Activated CD8-positive, alpha-beta T cell treated with anti-CD3 and anti-CD28 coated beads for 36 hours (primary cell): ENCODE results near the gene CHL1. TPM values are rescaled to one million over a fixed set of nuclear protein-coding genes. Genes with fewer than 3 reads are reported as not detected.

ENCODE experiments used
- ATAC-seq: fragments of 200-7000 bp; cut with Tn5 transposase; one replicate; pipeline ENCODE4 v1.10.0; 2021; ENCODE audit warnings: mild to moderate bottlenecking, moderate library complexity
- CTCF ChIA-PET: fragments of 350-600 bp; sonication (Branson Sonifier 250); formaldehyde crosslinking; loops from one replicate; lab custom pipeline; 2021; ENCODE audit warnings: antibody characterized with exemption; lab: Charles Lee
- POLR2A ChIA-PET: fragments of 350-600 bp; sonication (Branson Sonifier 250); formaldehyde crosslinking; loops from one replicate; lab custom pipeline; 2021; ENCODE audit warnings: antibody characterized with exemption; lab: Charles Lee
- DNase-seq: peaks from one replicate; pipeline ENCODE4 v3.0.0-alpha.2; 2020
- H3K27ac Mint-ChIP-seq: one replicate; pipeline ENCODE4 v1.8.0; 2021; ENCODE audit warnings: mild to moderate bottlenecking, mixed read lengths
- H3K27me3 Mint-ChIP-seq: one replicate; pipeline ENCODE4 v1.8.0; 2021; ENCODE audit warnings: mixed read lengths
- H3K36me3 Mint-ChIP-seq: one replicate; pipeline ENCODE4 v1.8.0; 2021; ENCODE audit warnings: low read depth, mixed read lengths
- H3K4me1 Mint-ChIP-seq: one replicate; pipeline ENCODE4 v1.8.0; 2021; ENCODE audit warnings: low read depth, mixed read lengths
- H3K4me3 Mint-ChIP-seq: one replicate; pipeline ENCODE4 v1.8.0; 2021; ENCODE audit warnings: mild to moderate bottlenecking, moderate library complexity, mixed read lengths
- H3K9me3 Mint-ChIP-seq: one replicate; pipeline ENCODE4 v1.8.0; 2021; ENCODE audit warnings: mixed read lengths
- CTCF ChIP-seq: fragments of 200-600 bp; IDR thresholded peaks from one replicate; pipeline ENCODE4 v1.8.0; 2022; ENCODE audit warnings: antibody characterized with exemption, mild to moderate bottlenecking
- intact Hi-C: fragments of 100-400 bp; cut with micrococcal nuclease; formaldehyde crosslinking; loops from one replicate; pipeline ENCODE4 v1.10.0; 2022
- total RNA-seq, 2 experiments: library from RNA; stranded (reverse); gene quantifications; one replicate each; pipeline ENCODE4 v1.2.3, GENCODE V29; 2021

The CHL1 gene
- total RNA-seq, 2 experiments from 2014 or later: not detected

DNA sequence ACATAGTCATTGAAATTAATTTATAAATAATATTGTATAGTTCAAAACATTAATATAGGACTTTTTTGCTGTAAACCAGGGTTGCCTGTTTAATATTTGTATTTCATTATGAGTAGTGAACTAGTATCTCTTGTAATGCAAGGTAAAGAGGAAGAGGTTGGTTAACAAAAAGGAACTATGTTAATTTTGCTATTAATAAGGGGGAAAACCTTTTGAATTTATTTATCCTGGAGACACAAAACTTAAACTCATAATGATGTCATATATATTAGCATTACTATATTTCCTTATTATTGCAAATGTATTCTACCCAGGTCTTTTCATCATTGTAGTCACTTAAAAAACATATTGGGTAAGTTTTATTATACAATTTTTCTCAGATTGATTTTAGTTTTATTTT, 94.5 kb downstream of the CHL1 start:
- Mint-ChIP-seq H3K36me3 (no peaks in the 10 kb centered on the region), H3K4me1 (no peaks in the 10 kb centered on the region), H3K27me3 (no peaks in the 10 kb centered on the region), H3K27ac (no peak overlapping the region), H3K4me3 (no peak overlapping the region), H3K9me3 (peaks cover 2% of the 10 kb centered on the region)
- CTCF ChIA-PET: no interaction called here
- no peak for DNase-seq
- POLR2A ChIA-PET: no interaction called here
- TF ChIP-seq CTCF: no peak
- intact Hi-C loops: no loop called here
- no peak for ATAC-seq

DNA sequence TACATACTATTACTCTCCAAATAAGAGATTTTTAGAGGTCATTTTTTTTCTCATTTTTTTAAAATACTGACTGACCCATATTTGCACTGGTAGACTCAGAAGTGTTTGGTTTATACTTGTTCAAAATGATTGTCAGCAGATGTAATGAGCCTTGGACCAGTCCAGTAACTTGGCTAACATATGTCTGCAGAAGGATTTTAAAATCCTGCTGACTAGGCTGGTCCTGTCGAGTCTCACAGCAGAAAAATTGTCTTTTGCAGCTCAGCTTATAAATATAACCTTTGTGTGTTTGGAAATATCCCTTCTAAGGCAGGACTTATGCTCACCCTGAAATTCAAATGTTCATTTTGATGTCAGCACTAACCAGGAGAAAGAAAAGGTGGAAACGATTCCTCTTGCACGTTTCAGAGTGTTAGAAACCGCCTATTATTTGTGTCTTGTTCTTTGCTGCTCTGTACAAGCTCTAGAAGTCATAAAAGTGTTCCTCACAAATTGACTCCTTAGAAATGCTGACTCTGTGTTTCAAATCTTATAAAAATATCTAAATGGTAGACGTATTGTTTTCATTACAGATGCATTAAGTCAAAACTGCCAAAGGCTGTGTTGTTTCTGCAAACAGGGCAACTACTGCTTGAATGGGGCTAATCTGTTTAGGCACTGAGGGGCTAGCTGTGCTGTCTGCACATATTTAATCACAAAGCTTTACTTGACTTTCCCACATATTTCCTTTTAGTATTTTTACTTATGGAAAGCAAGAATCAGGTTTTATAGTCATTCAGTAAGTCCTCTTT, 95.3 kb downstream of the CHL1 start:
- POLR2A ChIA-PET: no interaction called here
- CTCF ChIA-PET: interaction anchor here (1.3 kb wide), 1 partner anchor 62 kb away, joined by 5 read pairs; no protein-coding TSS in a partner anchor
- no peaks in the 10 kb centered on the region for H3K4me1 Mint-ChIP-seq
- H3K27ac Mint-ChIP-seq: no peak overlapping the region
- no peaks in the 10 kb centered on the region for H3K36me3 Mint-ChIP-seq
- no peaks in the 10 kb centered on the region for H3K27me3 Mint-ChIP-seq
- ATAC-seq (no peak), DNase-seq (no peak)
- TF ChIP-seq CTCF: no peak
- H3K4me3 Mint-ChIP-seq: no peak overlapping the region
- H3K9me3 Mint-ChIP-seq: peaks cover 1% of the 10 kb centered on the region
- intact Hi-C loops: no loop called here

GRCh38 chr3:294096-294495, 97.5 kb downstream of the CHL1 start:
- CTCF ChIA-PET: no interaction called here
- ATAC-seq (no peak), DNase-seq (no peak)
- H3K27ac Mint-ChIP-seq: no peak overlapping the region
- no peaks in the 10 kb centered on the region for H3K36me3 Mint-ChIP-seq
- peaks cover 1% of the 10 kb centered on the region for H3K9me3 Mint-ChIP-seq
- no peaks in the 10 kb centered on the region for H3K27me3 Mint-ChIP-seq
- POLR2A ChIA-PET: no interaction called here
- TF ChIP-seq CTCF: no peak
- intact Hi-C loops: no loop called here
- H3K4me1 Mint-ChIP-seq: no peaks in the 10 kb centered on the region
- H3K4me3 Mint-ChIP-seq: no peak overlapping the region

- H3K4me1 Mint-ChIP-seq: no peaks in the 10 kb centered on the region
- no peak overlapping the region for H3K4me3 Mint-ChIP-seq
- DNase-seq: no peak
- no peak overlapping the region for H3K27ac Mint-ChIP-seq
- TF ChIP-seq CTCF: no peak
- ATAC-seq: no peak
- intact Hi-C loops: no loop called here
- H3K27me3 Mint-ChIP-seq: no peaks in the 10 kb centered on the region
- peaks cover 1% of the 10 kb centered on the region for H3K9me3 Mint-ChIP-seq
- POLR2A ChIA-PET: no interaction called here
- no peaks in the 10 kb centered on the region for H3K36me3 Mint-ChIP-seq
- CTCF ChIA-PET: no interaction called here
These were observed 98.0 kb downstream of the CHL1 start for GRCh38 chr3:294581-294980.

GRCh38 chr3:295166-295565, 98.6 kb downstream of the CHL1 start:
- Mint-ChIP-seq H3K9me3 (peaks cover 3% of the 10 kb centered on the region), H3K36me3 (no peaks in the 10 kb centered on the region), H3K4me3 (no peak overlapping the region), H3K4me1 (no peaks in the 10 kb centered on the region), H3K27me3 (no peaks in the 10 kb centered on the region), H3K27ac (no peak overlapping the region)
- ChIA-PET POLR2A (no interaction called here), CTCF (no interaction called here)
- TF ChIP-seq CTCF: no peak
- no peak for DNase-seq
- ATAC-seq: no peak
- intact Hi-C loops: no loop called here
